Fibroblast of peridontal ligament (primary cell): ENCODE data around the gene ZNF214.
"Not testable (repeated sequence)": the region's sequence is repeated elsewhere in the genome, so short reads cannot be mapped to it uniquely, and the experiment has no call there.

Source experiments
- DNase-seq: peaks from one replicate; pipeline ENCODE4 v3.0.0-alpha.2; 2010; ENCODE audit errors: extremely low read depth

The ZNF214 gene

GRCh38 chr11:6988506-6988905 is 31.6 kb downstream of the ZNF214 start:
- peak; percentile 39 for DNase-seq

DNA sequence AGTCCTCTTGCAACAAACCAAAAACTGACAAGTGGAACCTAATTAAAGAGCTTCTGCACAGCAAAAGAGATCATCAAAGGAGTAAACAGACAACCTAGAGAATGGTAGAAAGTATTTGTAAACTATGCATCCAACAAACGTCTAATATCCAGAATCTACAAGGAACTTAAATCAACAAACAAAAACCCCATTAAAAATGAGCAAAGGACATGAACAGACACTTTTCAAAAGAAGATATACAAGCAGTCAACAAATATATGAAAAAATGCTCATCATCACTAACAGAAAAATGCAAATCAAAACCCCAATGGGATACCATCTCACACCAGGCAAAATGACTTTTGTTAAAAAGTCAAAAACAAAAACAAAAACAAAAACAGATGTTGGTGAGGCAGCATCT is 33.7 kb downstream of the ZNF214 start:
- no peak for DNase-seq

DNA sequence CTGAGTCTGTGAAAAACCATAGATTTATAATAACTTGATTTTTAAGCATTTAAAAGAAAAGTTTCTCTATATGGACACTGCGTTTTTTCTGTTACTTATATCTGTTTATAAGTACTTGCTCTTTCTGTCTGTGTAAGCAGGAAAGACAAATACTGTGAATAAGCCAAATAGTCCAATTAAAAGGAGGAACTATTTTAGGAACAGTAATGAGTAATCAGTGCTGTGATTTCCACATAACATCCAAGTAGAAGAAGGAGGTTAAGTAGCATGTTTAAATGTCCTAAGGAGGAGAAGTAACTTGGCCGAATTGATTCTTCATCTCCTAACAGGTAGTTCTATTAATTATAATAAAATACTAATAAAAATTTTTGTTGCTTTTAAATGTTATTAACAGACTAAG is 40.8 kb downstream of the ZNF214 start:
- peak; percentile 47 for DNase-seq

GRCh38 chr11:6969854-6970253 is 50.3 kb downstream of the ZNF214 start:
- peak; percentile 41 for DNase-seq

GRCh38 chr11:6968816-6969215 is 51.3 kb downstream of the ZNF214 start:
- DNase-seq = peak; percentile 57

- peak; percentile 58 for DNase-seq
Observed at GRCh38 chr11:6962673-6963072, 57.5 kb downstream of the ZNF214 start.

- DNase-seq = peak; percentile 9
Observed at GRCh38 chr11:6962141-6962540, 58.0 kb downstream of the ZNF214 start.

DNA sequence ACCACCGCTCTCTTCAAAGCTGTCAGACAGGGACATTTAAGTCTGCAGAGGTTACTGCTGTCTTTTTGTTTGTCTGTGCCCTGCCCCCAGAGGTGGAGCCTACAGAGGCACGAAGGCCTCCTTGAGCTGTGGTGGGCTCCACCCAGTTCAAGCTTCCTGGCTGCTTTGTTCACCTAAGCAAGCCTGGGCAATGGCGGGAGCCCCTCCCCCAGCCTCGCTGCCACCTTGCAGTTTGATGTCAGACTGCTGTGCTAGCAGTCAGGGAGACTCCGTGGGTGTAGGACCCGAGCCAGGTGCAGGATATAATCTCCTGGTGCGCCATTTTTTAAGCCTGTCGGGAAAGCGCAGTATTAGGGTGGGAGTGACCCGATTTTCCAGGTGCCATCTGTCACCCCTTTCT is 65.9 kb downstream of the ZNF214 start:
- DNase-seq = not testable (repeated sequence)
